ENCODE results near the gene DPP4.

GRCh38 chr2:162030363-162031190 lies 43.4 kb downstream of the DPP4 start:
- TF ChIP-seq EZH2 (IDR thresholded peaks at IDR 0.05) (no peak), CTCF (IDR thresholded peaks at IDR 0.05) (no peak), EZH2phosphoT487 (IDR thresholded peaks at IDR 0.05) (no peak)

Data from neural progenitor cell (in vitro differentiated cells).